HUES6 (cell line): ENCODE measurements around the gene SPART.
A peak's percentile ranks its signal among the peaks of the same experiment; 100 is the strongest.

Source experiments
- H3K27ac ChIP-seq: 2 replicates; pipeline ENCODE4 v1.7.0; 2013; ENCODE audit warnings: low read depth, mild to moderate bottlenecking, low read length, inconsistent platforms
- H3K27me3 ChIP-seq: 2 replicates; pipeline ENCODE4 v1.6.1; 2013; ENCODE audit warnings: low read length; ENCODE audit not compliant: control insufficient read depth, insufficient read depth
- H3K36me3 ChIP-seq: 2 replicates; pipeline ENCODE4 v1.6.1; 2013; ENCODE audit warnings: low read length; ENCODE audit not compliant: control insufficient read depth, insufficient read depth
- H3K4me1 ChIP-seq: 2 replicates; pipeline ENCODE4 v1.6.1; 2013; ENCODE audit warnings: low read length; ENCODE audit not compliant: control insufficient read depth, insufficient read depth
- H3K4me3 ChIP-seq: 2 replicates; pipeline ENCODE4 v1.5.1; 2013; ENCODE audit warnings: low read depth, low read length
- H3K9ac ChIP-seq: one replicate; pipeline ENCODE4 v1.6.1; 2013; ENCODE audit warnings: mild to moderate bottlenecking, low read length
- H3K9me3 ChIP-seq: 2 replicates; pipeline ENCODE4 v1.6.1; 2013; ENCODE audit warnings: low read depth, low read length; ENCODE audit not compliant: control insufficient read depth, insufficient read depth

Gene SPART, protein sequence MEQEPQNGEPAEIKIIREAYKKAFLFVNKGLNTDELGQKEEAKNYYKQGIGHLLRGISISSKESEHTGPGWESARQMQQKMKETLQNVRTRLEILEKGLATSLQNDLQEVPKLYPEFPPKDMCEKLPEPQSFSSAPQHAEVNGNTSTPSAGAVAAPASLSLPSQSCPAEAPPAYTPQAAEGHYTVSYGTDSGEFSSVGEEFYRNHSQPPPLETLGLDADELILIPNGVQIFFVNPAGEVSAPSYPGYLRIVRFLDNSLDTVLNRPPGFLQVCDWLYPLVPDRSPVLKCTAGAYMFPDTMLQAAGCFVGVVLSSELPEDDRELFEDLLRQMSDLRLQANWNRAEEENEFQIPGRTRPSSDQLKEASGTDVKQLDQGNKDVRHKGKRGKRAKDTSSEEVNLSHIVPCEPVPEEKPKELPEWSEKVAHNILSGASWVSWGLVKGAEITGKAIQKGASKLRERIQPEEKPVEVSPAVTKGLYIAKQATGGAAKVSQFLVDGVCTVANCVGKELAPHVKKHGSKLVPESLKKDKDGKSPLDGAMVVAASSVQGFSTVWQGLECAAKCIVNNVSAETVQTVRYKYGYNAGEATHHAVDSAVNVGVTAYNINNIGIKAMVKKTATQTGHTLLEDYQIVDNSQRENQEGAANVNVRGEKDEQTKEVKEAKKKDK

DNA sequence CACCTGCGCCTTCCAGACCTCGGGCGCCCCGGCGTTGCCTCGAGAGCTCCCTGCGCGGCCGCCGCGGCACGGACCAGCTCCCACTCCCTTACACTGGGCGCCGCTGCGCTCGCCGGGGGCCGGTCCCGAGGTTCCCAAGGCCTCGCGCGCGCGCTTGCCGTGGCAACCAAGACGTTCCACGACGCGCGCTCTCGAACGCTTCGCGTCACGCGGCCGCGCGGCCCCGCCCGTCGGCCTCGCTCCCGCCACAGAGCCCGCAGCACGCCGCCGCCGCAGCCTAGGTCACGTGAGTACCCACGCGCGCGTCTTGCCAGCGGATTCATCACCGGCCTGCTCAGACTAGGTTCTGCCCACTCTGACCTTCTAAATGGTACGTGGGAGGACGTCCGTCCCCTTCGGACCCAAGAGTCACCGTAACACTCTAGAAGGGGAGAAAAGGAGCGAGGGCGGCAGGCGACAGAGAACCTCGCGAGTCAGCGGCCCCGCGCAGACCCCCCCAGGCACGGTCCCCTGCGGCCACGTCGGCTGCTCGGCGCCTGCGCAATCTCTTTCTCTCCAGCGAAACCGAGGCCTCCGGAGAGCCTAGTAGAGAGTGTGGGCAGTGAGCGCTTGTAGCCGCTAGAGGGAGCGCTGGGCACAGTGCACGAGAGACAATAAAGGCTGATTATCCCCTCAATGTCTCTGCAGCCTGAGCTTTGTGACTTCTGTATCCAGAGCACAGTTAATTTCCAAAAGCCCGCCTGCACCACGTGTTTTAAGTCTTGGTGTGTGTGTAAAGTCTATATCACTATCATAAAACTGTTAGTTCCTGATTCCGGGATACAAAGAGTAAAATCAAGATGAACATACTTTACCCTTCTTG is at the start of gene SPART:
SPART (minus strand) TSS at position 173 of the 862 bp plus-strand sequence. CDS start 10,564 bp downstream, outside the sequence.
- Histone ChIP-seq H3K9me3 (no peaks in the 10 kb centered on the region), H3K9ac (peak within 1 kb of the TSS; percentile 77), H3K36me3 (no peaks in the 10 kb centered on the region), H3K27me3 (peaks cover 59% of the 10 kb centered on the region), H3K27ac (peak within 1 kb of the TSS; percentile 39; the same call in 1 of the 2 replicates), H3K4me1 (peaks cover 12% of the 10 kb centered on the region; the same call in 1 of the 2 replicates), H3K4me3 (peak within 1 kb of the TSS; percentile 73)

- Histone ChIP-seq H3K27ac (no peak overlapping the region), H3K4me1 (no peaks in the 10 kb centered on the region), H3K4me3 (no peak overlapping the region), H3K9ac (no peak overlapping the region), H3K36me3 (no peaks in the 10 kb centered on the region), H3K9me3 (no peaks in the 10 kb centered on the region), H3K27me3 (no peaks in the 10 kb centered on the region; the same call in 1 of the 2 replicates)
Observed at GRCh38 chr13:36395280-36395679, 49.1 kb upstream of the SPART start.

- Histone ChIP-seq H3K4me3 (no peak overlapping the region), H3K36me3 (no peaks in the 10 kb centered on the region), H3K9ac (no peak overlapping the region), H3K9me3 (no peaks in the 10 kb centered on the region), H3K27me3 (peaks cover 11% of the 10 kb centered on the region; the same call in 1 of the 2 replicates), H3K4me1 (no peaks in the 10 kb centered on the region), H3K27ac (no peak overlapping the region)
Observed at GRCh38 chr13:36385489-36385888, 39.3 kb upstream of the SPART start.

DNA sequence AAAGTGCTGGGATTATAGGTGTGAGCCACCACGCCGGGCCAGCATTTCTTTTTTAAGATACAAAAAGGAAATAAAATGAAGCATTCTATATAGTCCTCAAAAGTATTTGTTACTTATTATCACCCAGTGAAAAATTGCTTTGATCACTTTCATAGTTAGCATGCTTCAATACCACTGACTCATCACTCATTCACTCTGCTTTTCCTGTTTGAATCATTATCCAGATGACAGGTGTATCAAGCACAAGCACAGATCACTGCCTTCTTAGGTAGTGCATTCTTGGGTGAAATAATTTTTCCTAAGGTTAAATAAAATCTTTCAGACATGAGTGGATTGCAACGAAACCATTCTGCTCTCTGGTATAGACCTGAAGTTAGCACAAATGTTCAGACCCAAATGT is 35.8 kb upstream of the SPART start:
- no peak overlapping the region for H3K4me3 ChIP-seq
- peaks cover 17% of the 10 kb centered on the region for H3K27me3 ChIP-seq
- H3K9ac ChIP-seq, result no peak overlapping the region
- H3K36me3 ChIP-seq, result no peaks in the 10 kb centered on the region
- no peak overlapping the region for H3K27ac ChIP-seq
- H3K4me1 ChIP-seq, result no peaks in the 10 kb centered on the region
- no peaks in the 10 kb centered on the region for H3K9me3 ChIP-seq

DNA sequence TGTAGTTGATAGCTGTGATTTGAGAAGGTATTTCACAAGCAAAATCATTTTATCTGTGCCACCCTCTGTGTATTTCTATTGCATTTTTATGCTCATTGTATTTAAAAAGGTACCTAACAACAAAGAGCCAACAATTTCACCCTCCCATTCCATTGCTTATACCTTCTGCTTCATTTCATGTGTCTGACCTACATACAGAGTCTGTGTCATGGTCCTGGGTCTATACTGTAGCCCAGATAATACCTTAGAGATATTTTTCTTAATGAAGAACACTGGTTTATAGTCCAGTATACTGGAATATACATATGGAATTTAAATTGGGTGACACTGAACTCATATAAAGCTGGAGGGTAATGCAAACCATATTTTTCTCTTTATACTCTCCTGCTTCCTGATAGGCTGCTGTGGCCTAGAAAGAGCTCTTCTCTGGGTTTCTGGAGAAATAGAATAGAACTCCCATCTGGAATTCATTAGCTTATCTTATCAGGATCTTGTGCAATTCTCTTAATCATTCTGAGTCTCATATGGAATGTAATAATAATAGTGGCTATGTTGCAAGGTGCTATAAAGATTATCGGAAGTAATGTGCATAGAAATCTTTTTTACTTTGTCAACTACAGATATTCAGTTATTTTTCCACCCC is 31.8 kb upstream of the SPART start:
- no peaks in the 10 kb centered on the region for H3K36me3 ChIP-seq
- no peak overlapping the region for H3K9ac ChIP-seq
- H3K27me3 ChIP-seq, result peaks cover 9% of the 10 kb centered on the region
- no peaks in the 10 kb centered on the region; the same call in 1 of the 2 replicates for H3K4me1 ChIP-seq
- H3K4me3 ChIP-seq, result no peak overlapping the region
- H3K9me3 ChIP-seq, result no peaks in the 10 kb centered on the region
- no peak overlapping the region for H3K27ac ChIP-seq

DNA sequence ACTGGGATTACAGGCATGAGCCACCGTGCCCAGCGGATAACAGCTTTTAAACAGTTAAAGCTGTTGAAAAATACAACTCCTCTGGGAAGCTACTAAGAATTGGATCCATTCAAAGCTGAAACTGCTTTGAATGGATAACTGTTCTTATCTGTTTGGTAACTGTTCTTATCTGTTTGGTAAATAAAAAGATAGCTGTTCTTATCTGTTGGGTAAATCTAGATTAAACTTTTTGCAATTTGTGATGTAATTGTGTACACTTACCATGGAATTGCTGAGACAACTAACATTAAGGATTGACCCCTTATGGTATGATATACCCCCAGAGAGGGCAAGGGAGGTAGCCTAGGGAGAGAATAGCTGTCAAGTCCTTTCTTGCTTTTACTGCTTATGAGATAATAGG is 27.9 kb upstream of the SPART start:
- no peak overlapping the region for H3K4me3 ChIP-seq
- no peaks in the 10 kb centered on the region; the same call in 1 of the 2 replicates for H3K4me1 ChIP-seq
- no peaks in the 10 kb centered on the region; the same call in 1 of the 2 replicates for H3K36me3 ChIP-seq
- peaks cover under 1% of the 10 kb centered on the region; the same call in 1 of the 2 replicates for H3K27me3 ChIP-seq
- 0 out of 2 replicates have a peak, but pooled peaks cover 2% of the 10 kb centered on the region for H3K9me3 ChIP-seq
- H3K27ac ChIP-seq, result no peak overlapping the region
- H3K9ac ChIP-seq, result no peak overlapping the region

- Histone ChIP-seq H3K4me1 (peaks cover 5% of the 10 kb centered on the region), H3K36me3 (no peaks in the 10 kb centered on the region; the same call in 1 of the 2 replicates), H3K27me3 (no peaks in the 10 kb centered on the region; the same call in 1 of the 2 replicates), H3K9ac (no peak overlapping the region), H3K4me3 (no peak overlapping the region), H3K9me3 (0 out of 2 replicates have a peak, but pooled peaks cover 2% of the 10 kb centered on the region), H3K27ac (no peak overlapping the region)
Observed at GRCh38 chr13:36371185-36371584, 25.0 kb upstream of the SPART start.

DNA sequence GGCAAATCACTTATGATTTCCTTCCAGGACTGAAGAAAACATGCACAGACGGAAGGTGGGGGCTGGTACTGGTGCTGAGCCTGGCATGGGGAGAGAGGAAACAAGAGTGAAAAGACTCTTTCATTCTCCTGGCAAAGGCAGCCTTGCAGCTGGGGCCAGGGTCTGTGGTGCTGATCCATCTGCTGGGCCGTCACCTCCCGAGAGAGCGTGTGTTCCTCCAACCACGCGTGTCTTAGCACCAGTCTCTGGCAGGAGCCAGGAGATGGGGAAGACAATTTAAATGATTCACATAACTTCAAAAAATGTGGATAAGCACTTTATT is 23.9 kb upstream of the SPART start:
- H3K9ac ChIP-seq, result no peak overlapping the region
- peaks cover 5% of the 10 kb centered on the region; the same call in 1 of the 2 replicates for H3K4me1 ChIP-seq
- no peaks in the 10 kb centered on the region; the same call in 1 of the 2 replicates for H3K36me3 ChIP-seq
- 0 out of 2 replicates have a peak, but pooled peaks cover 2% of the 10 kb centered on the region for H3K9me3 ChIP-seq
- no peak overlapping the region for H3K27ac ChIP-seq
- H3K4me3 ChIP-seq, result no peak overlapping the region
- no peaks in the 10 kb centered on the region; the same call in 1 of the 2 replicates for H3K27me3 ChIP-seq

- Histone ChIP-seq H3K36me3 (no peaks in the 10 kb centered on the region; the same call in 1 of the 2 replicates), H3K27ac (no peak overlapping the region), H3K4me1 (peaks cover 5% of the 10 kb centered on the region; the same call in 1 of the 2 replicates), H3K9me3 (0 out of 2 replicates have a peak, but pooled peaks cover 2% of the 10 kb centered on the region), H3K27me3 (peaks cover 4% of the 10 kb centered on the region; the same call in 1 of the 2 replicates), H3K9ac (no peak overlapping the region), H3K4me3 (no peak overlapping the region)
Observed at GRCh38 chr13:36369268-36370107, 23.3 kb upstream of the SPART start.
